GM21447 (cell line): ENCODE measurements around the gene FERMT3.
"Not testable (repeated sequence)": the region's sequence is repeated elsewhere in the genome, so short reads cannot be mapped to it uniquely, and the experiment has no call there.

Source experiments
- ATAC-seq: cut with Tn5 transposase; IDR thresholded peaks from one replicate; pipeline ENCODE4 v1.9.1; 2021; ENCODE audit not compliant: unreplicated experiment

The FERMT3 gene

DNA sequence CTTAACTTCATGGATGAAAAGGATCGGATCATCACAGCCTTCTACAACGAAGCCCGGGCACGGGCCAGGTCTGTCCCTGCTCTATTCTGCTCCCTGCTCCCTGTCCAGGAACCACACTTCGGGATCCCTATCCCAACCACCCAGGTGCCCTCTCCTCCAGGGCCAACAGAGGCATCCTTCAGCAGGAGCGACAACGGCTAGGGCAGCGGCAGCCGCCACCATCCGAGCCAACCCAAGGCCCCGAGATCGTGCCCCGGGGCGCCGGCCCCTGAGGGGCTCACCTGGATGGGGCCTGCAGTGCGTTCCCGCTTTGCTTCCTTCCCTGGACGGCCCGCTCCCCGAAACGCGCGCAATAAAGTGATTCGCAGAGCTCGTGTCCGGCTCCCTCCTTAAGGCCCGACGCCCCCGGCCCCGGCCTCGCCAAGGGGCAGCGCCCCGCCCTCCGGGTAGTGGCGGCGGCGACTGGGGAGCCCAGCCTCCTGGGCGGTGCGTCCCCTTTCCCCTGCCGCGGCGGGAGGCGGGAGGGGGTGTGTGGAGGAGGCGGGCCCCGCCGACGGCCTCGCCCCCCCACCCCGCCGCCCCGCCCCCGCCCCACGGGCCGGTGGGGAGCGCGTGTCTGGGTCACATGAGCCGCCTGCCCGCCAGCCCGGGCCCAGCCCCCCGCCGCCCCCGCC lies 27.5 kb downstream of the FERMT3 start, which contains the start of gene VEGFB:
TSS of gene VEGFB (plus strand) at position 672 of the 674 bp plus-strand sequence. CDS start 250 bp downstream, outside the sequence.
- ATAC-seq, result no peak

DNA sequence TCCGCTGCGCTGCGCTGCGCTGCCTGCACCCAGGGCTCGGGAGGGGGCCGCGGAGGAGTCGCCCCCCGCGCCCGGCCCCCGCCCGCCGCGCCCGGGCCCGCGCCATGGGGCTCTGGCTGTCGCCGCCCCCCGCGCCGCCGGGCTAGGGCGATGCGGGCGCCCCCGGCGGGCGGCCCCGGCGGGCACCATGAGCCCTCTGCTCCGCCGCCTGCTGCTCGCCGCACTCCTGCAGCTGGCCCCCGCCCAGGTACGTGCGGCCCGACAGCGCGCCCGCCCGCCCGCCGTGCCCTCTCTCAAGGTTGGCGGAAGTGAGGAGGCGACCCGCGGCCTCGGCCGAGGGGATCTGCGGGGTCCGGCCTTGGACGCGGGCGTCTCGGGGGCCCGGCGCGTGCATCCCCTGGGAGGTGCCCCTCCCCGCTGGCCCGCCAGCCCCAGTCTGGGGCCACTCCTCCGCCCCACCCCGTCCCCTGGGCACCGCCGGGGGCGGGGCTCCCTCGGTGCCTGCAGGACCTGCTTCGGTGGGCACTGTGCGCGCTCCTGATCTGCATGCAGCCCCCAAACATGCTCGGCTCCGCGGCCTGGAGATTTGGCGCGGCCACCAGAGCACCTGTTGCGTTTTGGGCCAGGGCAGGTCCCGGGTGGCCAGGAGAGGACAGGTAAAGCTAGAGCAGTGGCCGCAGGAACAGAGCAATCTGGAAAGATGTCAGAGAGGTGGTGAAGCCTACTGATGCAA lies 28.3 kb downstream of the FERMT3 start:
- ATAC-seq, result no peak

DNA sequence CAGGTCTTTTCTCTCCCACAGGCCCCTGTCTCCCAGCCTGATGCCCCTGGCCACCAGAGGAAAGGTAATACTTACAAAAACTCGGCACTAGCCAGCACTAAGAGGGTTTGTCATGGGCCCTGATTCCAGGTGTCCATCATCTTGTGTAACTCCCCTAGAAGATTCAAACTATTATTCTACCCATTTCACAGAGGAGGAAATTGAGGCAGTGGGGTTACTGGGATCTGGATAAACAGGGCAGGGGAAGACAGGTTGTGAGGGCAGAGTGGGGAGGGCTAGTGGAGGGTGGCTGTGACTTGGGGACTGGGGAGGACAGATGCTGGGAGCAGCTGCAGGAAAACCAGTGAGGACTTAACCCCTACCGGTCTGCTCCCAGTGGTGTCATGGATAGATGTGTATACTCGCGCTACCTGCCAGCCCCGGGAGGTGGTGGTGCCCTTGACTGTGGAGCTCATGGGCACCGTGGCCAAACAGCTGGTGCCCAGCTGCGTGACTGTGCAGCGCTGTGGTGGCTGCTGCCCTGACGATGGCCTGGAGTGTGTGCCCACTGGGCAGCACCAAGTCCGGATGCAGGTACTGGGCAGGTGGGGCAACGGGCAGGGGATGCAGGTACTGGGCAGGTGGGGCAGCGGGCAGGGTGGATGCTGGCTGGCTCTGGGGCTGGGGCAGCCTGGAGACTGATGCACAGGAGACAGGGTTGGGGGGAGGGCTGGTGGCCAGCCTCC lies 29.1 kb downstream of the FERMT3 start:
- no peak for ATAC-seq

DNA sequence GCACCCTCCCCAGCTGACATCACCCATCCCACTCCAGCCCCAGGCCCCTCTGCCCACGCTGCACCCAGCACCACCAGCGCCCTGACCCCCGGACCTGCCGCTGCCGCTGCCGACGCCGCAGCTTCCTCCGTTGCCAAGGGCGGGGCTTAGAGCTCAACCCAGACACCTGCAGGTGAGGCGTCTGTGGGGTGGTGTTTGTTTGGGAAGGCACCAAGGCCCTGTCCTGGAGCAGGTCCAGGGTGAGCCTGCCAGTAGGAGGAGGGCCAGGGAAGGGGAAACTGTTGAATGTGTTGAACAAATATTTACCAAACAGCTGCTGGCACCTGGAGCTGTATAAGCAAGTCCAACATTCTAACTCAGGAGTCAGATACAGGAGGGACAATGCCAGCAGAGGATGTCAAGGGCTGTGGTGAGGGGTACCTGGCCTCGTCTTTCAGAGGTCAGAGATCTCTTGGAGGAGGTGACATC lies 31.0 kb downstream of the FERMT3 start:
- ATAC-seq, result no peak

DNA sequence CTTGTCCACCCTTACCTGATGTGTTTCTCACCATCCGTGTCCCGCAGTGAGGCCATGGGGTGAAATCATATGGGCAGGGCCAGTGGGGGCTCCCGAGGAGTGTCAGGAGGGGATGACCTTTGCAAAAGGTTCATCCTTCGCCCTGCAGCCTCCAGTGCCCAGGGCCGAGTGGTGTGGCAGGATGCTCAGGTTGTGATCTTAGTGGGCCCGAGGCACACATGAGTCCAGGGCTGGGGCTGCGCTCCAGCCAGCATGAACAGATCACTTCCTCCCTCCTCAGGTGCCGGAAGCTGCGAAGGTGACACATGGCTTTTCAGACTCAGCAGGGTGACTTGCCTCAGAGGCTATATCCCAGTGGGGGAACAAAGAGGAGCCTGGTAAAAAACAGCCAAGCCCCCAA lies 31.6 kb downstream of the FERMT3 start:
- no peak for ATAC-seq

DNA sequence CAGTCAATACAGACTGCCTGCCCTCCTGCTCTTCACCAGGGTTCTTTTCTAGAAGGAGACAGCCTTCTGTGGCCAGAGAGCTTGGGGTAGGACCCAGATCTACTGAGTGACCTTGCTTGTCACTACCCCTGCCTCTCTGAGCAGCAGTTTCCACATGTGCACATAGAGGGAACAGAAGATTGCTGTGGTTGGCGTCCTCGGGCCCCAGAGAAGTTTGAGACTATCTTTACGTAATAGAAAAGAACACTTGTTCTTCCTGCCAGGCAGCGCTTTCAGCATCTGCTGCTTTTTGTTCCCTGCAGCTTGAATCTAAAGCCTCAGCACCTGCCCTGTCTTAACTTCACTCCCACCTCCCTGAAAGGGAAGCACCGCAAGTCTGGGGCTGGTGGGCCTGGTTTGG lies 32.5 kb downstream of the FERMT3 start:
- ATAC-seq, result no peak

DNA sequence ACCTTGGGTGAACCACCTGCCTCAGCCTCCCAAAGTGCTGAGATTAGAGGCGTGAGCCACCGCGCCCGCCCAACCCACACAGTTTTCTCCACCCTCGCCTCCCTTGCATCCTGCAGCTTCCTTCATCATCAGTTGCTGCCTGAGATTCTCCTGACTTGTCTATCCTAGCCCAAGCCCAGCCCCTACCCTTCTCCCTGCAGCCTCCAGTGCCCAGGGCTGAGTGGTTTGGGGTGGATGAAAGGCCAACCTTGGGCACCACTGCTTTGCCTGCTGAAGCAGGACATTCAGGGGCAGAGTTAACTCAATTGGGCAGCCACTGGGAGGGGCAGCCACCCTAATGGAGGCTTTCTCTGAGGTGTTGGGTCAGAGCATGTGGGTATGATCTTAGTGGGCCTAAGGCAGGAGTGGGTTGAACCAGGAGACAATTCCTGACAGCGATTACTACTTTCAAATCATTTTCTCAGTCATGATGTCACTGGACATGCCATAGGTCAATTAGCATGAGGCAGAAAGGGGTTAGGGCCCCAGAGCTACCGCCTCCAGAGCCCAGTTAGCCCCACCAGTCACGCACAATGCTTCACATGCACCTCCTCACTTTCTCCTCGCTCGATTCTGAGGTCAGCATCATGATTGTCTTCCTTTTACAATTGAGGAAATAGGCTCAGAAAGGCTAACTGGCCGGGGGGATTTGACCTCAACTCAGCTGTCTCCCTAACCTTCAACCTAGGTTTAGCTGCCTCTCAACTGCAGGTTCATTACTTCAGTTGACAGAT lies 33.3 kb downstream of the FERMT3 start:
- ATAC-seq, result no peak

DNA sequence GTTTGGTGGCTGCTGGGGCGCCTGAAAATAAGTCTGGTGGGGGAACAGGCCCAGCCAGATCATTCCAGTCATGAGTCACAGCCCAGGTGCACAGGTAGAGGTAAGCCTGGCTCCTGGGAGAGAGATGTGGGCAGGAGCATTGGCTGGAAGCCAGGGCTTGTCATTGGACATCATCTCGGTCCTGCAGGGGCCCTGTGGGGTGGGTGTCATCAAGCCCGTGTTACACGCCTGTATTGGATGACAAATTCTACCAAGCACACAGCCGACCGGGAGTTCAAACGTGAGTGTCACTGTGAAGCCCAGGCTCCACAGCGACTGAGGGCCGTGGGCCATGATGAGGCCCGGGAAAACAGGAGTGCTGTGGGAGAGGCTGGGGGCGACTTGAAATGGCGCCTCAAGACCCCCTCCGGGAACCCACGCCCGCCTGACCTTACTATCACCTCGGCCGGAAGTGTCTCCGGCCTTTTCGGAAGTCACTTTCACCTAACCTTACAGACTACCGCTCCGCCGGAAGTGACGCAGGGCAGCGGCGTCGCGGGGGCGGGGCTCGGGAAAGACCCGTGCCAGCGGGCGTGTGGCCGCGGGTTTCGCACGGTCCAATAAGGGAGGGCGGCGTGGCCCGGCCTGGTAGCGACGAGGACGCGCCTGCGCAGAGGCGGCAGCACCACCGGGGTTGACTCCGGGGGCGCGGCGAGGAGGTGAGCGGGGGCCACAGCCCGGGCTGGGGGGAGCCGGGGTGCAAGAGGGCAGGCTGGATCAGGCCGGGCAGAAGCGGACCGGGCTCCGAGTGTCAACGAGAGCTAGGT lies 34.1 kb downstream of the FERMT3 start, which contains the start of gene FKBP2:
TSS of gene FKBP2 (plus strand) at position 661 of the 806 bp plus-strand sequence. CDS start 1,293 bp downstream, outside the sequence.
- peak; percentile 37 for ATAC-seq

DNA sequence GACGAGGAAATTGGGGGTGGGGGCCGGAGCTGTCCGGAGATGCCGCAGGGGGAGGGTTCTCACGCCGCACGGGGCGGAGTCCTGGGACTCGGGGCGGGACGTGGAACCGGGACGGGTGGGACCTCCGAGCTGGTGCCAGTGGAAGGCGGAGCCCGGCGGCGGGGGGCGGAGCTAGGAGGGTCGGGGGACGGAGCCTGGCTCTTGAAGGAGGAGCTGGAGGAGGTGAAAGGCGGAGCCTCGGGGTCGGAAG lies 34.6 kb downstream of the FERMT3 start:
- ATAC-seq, result peak; percentile 56

DNA sequence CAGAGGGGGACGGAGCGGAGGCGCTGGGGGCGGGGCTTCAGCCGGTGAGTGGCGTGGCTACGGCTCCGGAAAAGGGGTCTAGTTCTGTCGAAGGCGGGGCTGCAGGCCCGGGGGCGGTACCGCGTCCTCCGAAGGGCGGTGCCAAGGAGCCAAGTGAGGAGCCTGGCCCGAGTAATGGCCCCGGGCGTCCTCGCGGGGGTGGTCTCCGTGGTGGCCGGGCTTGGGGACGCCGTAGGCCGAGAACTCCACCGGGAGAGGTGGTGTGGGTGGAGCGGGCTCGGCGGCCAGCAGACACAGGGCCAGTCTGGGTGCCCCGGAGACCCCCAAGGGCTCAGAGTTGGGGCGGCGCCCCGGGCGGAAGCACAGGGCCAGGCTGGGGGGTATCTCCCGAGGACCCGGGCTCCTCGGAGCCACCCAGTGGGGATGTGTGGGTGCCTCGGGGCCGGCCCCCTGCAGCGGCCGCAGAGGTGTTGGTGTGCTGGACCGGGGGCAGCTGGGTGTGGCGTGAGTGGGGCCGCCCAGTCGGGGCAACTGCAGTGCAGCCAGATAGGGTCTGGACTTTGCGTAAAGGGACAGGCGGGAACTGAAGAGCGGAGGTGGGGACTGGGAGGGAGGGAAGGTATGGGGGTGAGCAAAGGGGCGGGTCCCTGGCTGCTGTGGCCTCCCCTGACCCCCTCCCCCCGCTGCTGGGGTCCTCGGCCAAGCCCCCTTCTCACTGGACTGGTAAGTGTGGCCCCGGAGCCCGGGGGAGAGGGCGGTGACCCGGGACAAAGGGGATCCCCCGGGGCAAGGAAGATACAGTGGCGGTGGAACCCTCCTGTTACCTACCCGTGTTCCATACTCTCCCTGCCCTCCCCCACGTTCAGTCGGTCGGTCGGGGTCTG lies 35.2 kb downstream of the FERMT3 start:
- ATAC-seq, result peak; percentile 7

DNA sequence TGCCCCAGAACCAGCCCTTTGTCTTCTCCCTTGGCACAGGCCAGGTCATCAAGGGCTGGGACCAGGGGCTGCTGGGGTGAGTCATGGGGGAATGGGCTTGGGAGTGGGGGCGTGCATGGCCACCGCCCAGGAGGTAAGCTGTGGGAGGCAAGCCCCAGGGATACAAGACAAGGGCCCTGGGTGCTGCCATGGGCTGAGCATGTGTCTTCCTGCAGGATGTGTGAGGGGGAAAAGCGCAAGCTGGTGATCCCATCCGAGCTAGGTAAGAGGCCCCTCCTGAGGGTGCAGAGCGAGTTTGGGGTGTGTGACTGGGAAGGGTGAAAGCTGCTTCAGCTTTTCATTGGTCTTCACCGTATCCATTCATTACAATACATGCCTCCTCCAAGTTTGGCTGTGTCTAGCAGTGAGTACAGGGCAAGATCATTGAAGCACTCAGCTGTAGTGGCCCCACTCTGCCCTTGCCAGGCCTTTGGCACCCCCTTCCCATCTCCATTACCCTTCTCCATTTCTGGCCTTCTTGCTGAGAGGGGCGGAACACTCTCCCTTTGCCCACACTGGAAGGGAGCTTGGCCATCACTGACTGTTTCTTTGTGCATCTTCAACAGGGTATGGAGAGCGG lies 36.8 kb downstream of the FERMT3 start:
- no peak for ATAC-seq

DNA sequence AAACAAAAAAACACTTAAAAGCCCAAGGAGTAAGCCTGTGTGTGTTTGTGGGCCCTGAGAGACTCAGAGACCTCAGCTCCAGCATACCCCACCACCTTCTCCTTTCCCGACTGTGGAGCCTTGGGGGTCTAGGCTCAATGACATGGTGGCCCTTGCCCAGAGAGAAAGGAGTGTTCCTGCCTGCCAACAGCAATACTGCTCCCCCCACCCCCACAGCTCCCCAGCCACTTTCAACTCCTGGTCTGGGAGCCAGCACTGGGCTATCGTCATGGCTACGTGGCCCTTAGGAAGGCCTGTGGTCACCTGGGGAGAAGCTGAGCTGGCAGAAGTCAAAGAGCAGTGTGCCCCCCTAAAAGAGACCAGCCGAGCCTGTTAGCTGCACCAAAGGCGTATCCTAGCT lies 37.6 kb downstream of the FERMT3 start:
- ATAC-seq, result no peak

DNA sequence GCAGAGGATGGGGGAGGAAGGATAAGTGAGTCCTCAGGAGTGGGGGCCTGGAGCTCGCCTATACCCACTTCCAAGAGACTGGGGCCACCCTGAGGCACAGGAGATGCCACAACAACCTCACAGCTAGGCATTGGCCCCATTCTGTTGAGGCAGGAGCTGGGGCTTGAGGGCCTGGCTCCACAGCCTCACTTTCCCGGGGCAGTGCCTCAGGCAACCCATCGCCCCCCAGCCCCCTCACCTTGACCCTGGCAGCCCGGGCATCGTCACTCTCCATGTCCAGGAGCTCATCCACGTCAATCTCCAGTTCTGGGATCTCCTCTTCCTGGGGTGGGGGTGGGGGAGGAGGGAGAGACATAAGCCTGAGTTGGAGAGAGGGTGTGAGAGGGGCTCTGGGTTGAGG lies 38.4 kb downstream of the FERMT3 start:
- ATAC-seq, result no peak

DNA sequence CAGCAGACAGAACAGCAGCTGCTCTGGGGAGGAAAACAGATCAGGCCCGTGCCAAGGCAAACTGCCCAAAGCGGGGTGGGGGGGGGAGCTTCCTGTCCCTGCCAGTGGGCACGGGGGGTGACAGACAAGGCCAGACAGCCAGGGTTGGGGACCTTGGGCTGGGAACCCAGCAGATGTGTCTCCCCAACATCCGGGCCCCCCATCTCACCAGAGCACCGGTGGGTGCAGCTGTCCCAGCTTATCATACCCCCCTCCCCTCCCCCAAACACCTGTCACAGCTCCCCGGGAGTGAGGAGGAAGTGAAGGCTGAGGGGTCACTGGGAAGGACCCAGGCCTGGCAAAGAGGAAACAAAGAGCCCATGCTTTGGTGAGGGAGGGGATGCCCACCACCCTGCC lies 38.9 kb downstream of the FERMT3 start:
- no peak for ATAC-seq

DNA sequence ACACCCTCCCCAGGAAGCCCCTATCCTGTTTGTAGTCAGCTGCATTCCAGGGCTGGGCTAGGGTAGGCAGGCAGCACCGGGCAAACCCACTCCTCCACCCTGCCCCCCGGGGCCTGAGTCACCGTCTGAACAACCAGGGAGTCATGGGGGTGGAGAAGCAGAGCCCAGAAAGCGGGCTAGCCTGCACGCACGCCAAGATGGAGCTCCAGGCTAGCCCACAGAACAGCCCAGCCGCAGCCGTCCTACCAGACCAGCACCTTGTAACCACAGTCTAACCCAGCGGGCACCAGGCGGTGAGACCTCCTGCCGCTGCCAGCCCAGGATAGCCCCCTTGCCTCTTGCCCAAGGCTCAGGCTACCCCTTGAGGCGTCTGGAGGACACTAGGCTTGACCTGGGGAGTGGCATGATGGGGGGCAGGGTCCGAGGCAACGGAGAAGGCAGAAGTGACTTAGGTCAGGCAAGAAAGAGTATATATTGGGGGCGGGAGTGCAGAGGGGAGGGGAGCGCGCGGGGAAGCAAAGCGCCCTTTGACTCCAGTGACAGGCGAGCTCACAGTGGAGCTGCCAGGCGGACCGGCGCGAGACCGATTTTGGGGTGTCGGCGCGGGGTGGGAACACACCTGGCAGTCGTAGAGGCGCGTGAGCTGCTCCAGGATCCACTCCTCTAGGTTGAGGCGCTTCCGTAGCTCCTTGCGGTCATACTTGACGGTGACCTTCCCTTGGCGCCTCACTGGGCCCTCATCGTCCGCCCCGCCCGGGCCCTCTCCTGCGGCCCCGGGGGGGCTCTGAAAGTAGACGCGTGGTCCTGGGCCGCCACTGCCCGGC lies 39.5 kb downstream of the FERMT3 start:
- no peak for ATAC-seq

DNA sequence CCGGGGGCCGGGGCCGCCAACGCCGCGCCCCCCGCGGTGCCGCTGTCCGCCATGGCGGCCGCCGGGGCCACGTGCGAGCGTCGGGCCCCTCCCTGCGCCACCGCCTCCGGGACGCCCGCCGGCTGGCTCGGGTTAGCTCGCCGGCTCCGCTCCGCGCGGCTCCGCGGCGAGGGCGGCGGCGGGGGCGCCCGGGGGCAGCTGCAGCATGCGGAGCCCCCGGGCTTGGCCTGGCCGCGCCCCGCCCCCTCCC lies 40.0 kb downstream of the FERMT3 start:
- not testable (repeated sequence) for ATAC-seq

DNA sequence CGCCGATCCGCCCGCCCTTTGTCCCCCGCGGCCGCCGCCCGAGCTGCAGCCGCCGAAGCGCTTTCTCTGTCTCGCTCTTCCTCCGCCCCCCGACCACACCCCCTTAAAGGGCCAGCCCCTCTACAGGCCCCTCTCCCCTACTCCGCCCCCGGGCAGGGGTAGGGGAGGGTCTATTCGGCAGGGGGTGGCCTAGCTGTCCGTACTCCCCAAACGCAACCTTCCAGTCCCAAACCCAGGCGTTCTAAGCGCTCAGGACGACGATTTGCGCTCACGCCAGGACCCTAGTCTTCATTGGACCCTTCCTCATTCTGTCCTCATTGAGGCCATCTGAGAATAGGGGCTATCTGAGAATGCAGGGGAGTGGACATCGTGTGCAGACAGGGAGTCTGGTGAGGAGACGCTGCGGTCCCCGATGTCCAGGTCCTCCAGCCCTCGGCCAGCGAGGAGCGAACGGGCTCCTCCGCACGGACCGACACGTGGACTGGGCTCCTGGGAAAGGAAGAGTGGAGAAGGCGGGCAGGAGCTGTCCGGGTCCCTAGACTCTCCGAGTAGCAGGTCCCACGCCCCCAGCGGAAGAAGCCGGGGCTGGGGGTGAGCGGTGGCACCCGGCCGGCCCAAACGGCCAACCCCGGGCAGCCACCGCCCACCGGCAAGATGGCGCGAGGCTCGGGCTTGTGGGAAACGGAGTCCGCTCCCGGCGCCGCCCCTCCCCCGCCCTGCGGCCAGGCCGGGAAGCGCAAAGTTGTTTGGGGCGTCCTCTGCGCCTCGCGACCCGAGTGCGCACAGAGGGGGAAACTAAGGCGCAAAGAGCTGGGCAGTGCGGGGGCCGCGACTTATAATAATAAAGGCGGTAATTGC lies 40.6 kb downstream of the FERMT3 start, which contains the start of gene PPP1R14B:
TSS of gene PPP1R14B (minus strand) at position 73 of the 858 bp plus-strand sequence. CDS start 270 bp downstream, outside the sequence.
- no peak for ATAC-seq
